ENCODE data around the gene ZAP70.
"Not testable (repeated sequence)": the region's sequence is repeated elsewhere in the genome, so short reads cannot be mapped to it uniquely, and the experiment has no call there.

ZAP70 gene

DNA sequence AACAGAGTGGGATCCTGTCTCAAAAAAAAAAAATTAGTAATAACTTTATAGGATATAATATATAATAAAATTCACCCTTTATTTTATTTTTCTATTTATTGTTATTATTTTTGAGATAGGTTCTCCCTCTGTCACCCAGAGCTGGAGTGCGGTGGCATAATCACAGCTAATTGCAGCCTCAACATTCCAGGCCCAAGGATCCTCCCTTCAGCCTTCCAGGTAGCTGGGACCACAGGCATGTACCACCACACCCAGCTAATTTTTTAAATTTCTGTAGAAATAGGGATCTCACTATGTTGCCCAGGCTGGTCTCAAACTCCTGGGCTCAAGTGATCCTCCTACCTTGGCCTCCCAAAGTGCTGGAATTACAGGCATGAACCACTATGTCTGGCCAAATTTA is 42.9 kb upstream of the ZAP70 start:
- Mint-ChIP-seq H3K4me1 (peaks cover 37% of the 10 kb centered on the region), H3K4me3 (no peak overlapping the region), H3K36me3 (ENCODE audit: low read depth) (peaks cover 9% of the 10 kb centered on the region), H3K27ac (no peak overlapping the region), H3K27me3 (ENCODE audit: low read depth, poor library complexity) (no peaks in the 10 kb centered on the region), H3K9me3 (no peaks in the 10 kb centered on the region)
- TF ChIP-seq, protein P1, sequence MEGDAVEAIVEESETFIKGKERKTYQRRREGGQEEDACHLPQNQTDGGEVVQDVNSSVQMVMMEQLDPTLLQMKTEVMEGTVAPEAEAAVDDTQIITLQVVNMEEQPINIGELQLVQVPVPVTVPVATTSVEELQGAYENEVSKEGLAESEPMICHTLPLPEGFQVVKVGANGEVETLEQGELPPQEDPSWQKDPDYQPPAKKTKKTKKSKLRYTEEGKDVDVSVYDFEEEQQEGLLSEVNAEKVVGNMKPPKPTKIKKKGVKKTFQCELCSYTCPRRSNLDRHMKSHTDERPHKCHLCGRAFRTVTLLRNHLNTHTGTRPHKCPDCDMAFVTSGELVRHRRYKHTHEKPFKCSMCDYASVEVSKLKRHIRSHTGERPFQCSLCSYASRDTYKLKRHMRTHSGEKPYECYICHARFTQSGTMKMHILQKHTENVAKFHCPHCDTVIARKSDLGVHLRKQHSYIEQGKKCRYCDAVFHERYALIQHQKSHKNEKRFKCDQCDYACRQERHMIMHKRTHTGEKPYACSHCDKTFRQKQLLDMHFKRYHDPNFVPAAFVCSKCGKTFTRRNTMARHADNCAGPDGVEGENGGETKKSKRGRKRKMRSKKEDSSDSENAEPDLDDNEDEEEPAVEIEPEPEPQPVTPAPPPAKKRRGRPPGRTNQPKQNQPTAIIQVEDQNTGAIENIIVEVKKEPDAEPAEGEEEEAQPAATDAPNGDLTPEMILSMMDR (IDR thresholded peaks at IDR 0.05): no peak
- DNase-seq: no peak

DNA sequence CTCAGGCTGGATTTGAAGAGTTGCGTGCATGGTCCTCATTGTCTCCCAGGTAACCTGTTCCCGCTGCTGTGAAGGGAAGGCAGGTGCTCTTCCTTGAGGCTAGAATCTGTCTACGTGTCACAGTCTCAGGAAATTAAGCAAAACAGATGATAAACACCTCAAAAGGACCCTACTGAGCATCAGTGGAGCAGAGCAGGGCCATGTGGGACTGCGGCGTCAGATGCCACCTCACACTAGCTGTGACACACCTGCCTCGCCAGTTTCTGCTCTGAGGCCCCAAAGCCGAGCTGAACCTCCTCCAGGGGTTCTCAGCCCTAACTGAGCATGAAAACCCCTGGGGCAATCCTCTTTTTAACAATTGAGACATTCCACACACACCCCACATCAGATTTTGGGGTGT is 41.9 kb upstream of the ZAP70 start:
- peaks cover 9% of the 10 kb centered on the region for H3K36me3 Mint-ChIP-seq (ENCODE audit: low read depth)
- TF ChIP-seq, protein P1 (IDR thresholded peaks at IDR 0.05): no peak
- no peak for DNase-seq
- no peaks in the 10 kb centered on the region for H3K27me3 Mint-ChIP-seq (ENCODE audit: low read depth, poor library complexity)
- no peak overlapping the region for H3K27ac Mint-ChIP-seq
- no peaks in the 10 kb centered on the region for H3K9me3 Mint-ChIP-seq
- H3K4me1 Mint-ChIP-seq: peaks cover 41% of the 10 kb centered on the region
- H3K4me3 Mint-ChIP-seq: no peak overlapping the region

DNA sequence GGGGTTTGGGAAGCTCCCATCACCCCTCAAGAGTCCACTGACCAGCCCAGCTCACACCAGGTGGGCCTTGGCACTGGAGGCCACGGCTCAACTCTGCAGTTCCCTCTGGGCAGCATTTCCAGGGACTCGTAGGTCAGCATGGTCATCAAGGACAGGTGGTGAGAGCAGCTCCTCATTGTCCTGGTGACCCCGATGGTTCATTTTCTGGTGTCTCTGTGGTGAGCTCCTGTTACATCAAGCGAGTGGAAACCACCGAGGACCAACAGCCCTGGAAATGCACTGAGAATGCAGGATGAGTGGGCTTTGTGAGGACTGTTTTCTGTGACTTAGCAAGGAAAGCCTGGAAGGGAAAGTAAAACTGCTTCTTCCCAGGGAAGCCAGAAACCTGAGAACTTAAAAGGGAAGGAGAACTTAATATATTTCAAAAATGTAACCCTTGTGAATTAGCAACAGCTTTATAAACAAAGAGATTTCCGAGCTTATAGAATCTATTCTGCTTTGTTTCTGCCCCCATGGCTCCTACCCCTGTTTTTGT is 40.7 kb upstream of the ZAP70 start:
- Mint-ChIP-seq H3K36me3 (ENCODE audit: low read depth) (peaks cover 12% of the 10 kb centered on the region), H3K4me1 (peaks cover 36% of the 10 kb centered on the region), H3K27ac (peak overlapping the region; percentile 75)
- not testable (repeated sequence) for H3K9me3 Mint-ChIP-seq; H3K27me3 Mint-ChIP-seq (ENCODE audit: low read depth, poor library complexity); H3K4me3 Mint-ChIP-seq; DNase-seq

DNA sequence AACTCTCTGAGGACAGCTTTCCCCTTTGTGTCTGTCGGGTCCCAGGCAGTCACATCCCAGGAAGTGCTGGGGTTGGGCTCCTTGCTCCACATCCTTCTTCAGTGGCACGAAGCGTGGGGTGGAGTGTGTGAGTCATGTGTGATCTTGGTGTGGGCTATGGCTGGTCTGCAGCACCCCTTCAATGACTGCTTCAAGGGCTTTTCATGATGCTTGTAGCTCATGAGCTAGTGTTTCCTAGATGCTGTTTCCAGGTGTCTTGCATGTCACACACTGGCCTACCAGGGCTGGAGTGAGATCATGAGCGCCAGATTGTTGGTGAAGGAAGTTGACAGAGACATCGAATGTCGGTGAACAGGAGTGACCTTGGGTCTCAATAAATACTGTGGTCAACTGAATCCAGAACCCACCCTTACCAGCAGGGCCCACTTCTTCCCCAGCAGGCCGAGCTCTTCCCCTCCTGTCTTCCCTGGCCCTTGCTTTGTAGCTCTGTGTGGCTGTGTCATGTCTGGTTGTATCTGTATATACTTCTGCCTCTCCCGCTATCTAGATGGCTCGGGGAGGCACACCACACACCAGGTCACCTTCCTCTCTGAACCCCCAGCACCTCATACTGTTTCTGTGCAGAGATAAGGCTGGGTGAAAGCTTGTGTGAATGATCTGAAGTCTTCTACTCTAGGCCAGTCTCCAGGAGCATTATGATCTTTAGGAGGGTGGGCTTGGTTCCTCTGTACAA is 40.0 kb upstream of the ZAP70 start:
- Mint-ChIP-seq H3K4me1 (peaks cover 36% of the 10 kb centered on the region), H3K4me3 (peak overlapping the region; percentile 19), H3K9me3 (peaks cover 14% of the 10 kb centered on the region), H3K27me3 (ENCODE audit: low read depth, poor library complexity) (peaks cover 7% of the 10 kb centered on the region), H3K27ac (peak overlapping the region; percentile 60), H3K36me3 (ENCODE audit: low read depth) (peaks cover 15% of the 10 kb centered on the region)
- TF ChIP-seq, protein P1 (IDR thresholded peaks at IDR 0.05): no peak
- DNase-seq: no peak

DNA sequence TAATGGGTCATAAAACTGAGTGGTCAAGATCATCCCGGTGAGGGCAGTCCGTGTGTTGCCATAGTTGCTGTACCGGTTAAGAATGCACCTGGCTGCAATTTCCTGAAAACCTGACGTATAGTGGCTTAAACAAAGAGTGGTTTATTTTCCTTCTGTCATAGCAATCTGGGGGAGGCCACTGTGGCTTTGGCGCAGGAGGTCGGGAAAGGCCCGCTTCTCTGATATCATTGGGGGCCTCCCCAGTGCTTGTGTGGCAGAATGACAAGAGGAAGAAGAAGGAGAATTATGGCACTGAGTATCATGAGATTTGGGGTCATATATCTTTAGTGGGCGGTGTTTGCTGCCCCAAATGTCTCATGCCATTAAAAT is 39.5 kb upstream of the ZAP70 start:
- Mint-ChIP-seq H3K36me3 (ENCODE audit: low read depth) (peaks cover 17% of the 10 kb centered on the region), H3K4me1 (peaks cover 36% of the 10 kb centered on the region), H3K27ac (peak overlapping the region; percentile 60), H3K27me3 (ENCODE audit: low read depth, poor library complexity) (peaks cover 9% of the 10 kb centered on the region), H3K4me3 (no peak overlapping the region), H3K9me3 (peaks cover 18% of the 10 kb centered on the region)
- DNase-seq: no peak
- TF ChIP-seq, protein P1 (IDR thresholded peaks at IDR 0.05): no peak

DNA sequence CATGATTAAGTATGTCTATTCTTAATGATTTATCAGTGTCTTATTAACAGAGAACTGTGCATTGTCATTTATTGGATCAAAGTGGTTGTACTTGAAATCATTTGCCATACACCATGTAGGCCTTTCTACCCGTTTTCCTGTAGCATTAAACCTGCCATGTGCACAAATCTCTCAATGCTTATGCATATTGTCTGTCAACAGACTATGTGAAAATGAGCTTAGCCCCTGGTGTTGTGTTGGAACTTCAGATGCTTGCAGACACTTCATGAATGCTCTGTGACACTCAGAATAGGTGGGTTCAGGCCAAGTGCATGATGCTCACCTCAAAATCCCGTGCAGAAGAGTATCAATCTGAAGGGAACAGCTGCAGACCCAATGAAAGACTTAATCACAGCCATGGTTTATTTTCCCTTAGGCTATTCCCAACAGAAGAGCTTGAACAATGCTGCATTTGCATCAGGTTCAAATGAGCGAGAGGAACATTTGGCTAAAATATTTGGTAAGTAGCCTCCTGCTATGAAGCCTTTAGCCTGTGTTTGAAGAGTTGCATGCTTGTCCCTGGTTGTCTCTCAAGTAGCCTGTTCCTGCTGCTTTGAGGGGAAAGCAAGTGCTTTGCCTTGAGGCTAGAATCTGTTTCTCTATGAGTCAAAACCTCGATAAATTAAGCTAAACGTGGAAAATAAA is 37.8 kb upstream of the ZAP70 start:
- Mint-ChIP-seq H3K27me3 (ENCODE audit: low read depth, poor library complexity) (peaks cover 9% of the 10 kb centered on the region), H3K9me3 (peaks cover 34% of the 10 kb centered on the region), H3K4me3 (no peak overlapping the region), H3K27ac (no peak overlapping the region), H3K4me1 (peaks cover 36% of the 10 kb centered on the region), H3K36me3 (ENCODE audit: low read depth) (peaks cover 17% of the 10 kb centered on the region)
- TF ChIP-seq, protein P1 (IDR thresholded peaks at IDR 0.05): no peak
- no peak for DNase-seq
